AG04450 (cell line): ENCODE data around the gene SUCLG2. TPM values are rescaled to one million over a fixed set of nuclear protein-coding genes. Genes with fewer than 3 reads are reported as not detected.

Experiments used
- CTCF ChIA-PET: fragments of 300-600, 350-600 bp; formaldehyde crosslinking; extraction: SDS; loops from one replicate; lab custom pipeline; 2022; ENCODE audit warnings: antibody characterized with exemption, inconsistent platforms; lab: Charles Lee
- POLR2A ChIA-PET: fragments of 350-600 bp; formaldehyde crosslinking; extraction: SDS; loops from one replicate; lab custom pipeline; 2021; ENCODE audit warnings: antibody characterized with exemption, inconsistent platforms; lab: Yijun Ruan, JAX
- DNase-seq: peaks from one replicate; pipeline ENCODE4 v3.0.0-alpha.2; 2011; ENCODE audit warnings: low read depth, low spot score
- H3K27ac ChIP-seq: one replicate; pipeline ENCODE4 v1.5.1; 2012; ENCODE audit warnings: low read depth, low read length, control low read depth
- H3K27me3 ChIP-seq: one replicate; pipeline ENCODE4 v1.6.0; 2012; ENCODE audit warnings: low read length; ENCODE audit not compliant: control insufficient read depth, insufficient read depth
- H3K4me3 ChIP-seq: 2 replicates; pipeline ENCODE4 v1.5.1; 2011; ENCODE audit warnings: mild to moderate bottlenecking, low read depth, low read length, control low read depth
- H3K9me3 ChIP-seq: 2 replicates; pipeline ENCODE4 v1.5.1; 2012; ENCODE audit warnings: low read length; ENCODE audit not compliant: control insufficient read depth, insufficient read depth
- polyA plus RNA-seq: library from polyadenylated mRNA; depleted of rRNA; stranded (reverse); fragments of >200 nt; gene quantifications from 2 replicates; pipeline ENCODE4 v1.2.3, GENCODE V29; 2011
- TF ChIP-seq, protein P1 (sequence below): IDR thresholded peaks from 2 replicates; pipeline ENCODE4 v1.5.1; 2011; ENCODE audit warnings: low read depth, low read length, control low read depth, inconsistent platforms

The SUCLG2 gene
- polyA plus RNA-seq, 1 experiment, result 54.2 TPM

DNA sequence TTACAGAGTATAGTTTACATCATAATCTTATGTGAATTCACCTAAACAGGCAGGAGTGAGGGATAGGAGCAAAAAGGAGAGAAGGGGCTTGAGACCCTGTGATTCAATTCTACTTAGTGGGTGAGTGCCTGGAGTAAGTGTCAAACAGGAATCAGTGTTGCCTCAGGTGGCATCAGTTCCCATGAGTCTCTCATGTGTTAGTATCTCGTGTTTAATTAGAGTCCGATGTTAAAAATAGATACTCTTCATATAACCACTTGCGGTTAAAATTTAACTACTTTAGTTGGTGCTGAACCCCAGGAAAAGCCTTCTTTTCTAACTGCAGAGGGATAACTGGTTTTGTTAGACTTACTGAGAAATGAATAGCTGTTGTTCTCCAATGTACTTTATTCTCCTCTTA is 251.5 kb downstream of the SUCLG2 start:
- TF ChIP-seq, protein P1, sequence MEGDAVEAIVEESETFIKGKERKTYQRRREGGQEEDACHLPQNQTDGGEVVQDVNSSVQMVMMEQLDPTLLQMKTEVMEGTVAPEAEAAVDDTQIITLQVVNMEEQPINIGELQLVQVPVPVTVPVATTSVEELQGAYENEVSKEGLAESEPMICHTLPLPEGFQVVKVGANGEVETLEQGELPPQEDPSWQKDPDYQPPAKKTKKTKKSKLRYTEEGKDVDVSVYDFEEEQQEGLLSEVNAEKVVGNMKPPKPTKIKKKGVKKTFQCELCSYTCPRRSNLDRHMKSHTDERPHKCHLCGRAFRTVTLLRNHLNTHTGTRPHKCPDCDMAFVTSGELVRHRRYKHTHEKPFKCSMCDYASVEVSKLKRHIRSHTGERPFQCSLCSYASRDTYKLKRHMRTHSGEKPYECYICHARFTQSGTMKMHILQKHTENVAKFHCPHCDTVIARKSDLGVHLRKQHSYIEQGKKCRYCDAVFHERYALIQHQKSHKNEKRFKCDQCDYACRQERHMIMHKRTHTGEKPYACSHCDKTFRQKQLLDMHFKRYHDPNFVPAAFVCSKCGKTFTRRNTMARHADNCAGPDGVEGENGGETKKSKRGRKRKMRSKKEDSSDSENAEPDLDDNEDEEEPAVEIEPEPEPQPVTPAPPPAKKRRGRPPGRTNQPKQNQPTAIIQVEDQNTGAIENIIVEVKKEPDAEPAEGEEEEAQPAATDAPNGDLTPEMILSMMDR, result no peak
- DNase-seq, result no peak
- H3K27me3 ChIP-seq, result no peaks in the 10 kb centered on the region
- H3K27ac ChIP-seq, result no peak overlapping the region
- no peak overlapping the region for H3K4me3 ChIP-seq
- POLR2A ChIA-PET, result no interaction called here
- no peaks in the 10 kb centered on the region for H3K9me3 ChIP-seq
- CTCF ChIA-PET, result no interaction called here

- H3K9me3 ChIP-seq, result no peaks in the 10 kb centered on the region
- H3K27ac ChIP-seq, result no peak overlapping the region
- POLR2A ChIA-PET, result interaction anchor here (0.7 kb wide), 1 partner anchor 16 kb away, joined by 7 read pairs; no protein-coding TSS in a partner anchor
- DNase-seq, result no peak
- H3K4me3 ChIP-seq, result no peak overlapping the region
- H3K27me3 ChIP-seq, result no peaks in the 10 kb centered on the region
- CTCF ChIA-PET, result interaction anchor here (0.7 kb wide), 1 partner anchor 77 kb away, joined by 5 read pairs; no protein-coding TSS in a partner anchor
- TF ChIP-seq, protein P1, result no peak
These were observed 252.5 kb downstream of the SUCLG2 start for GRCh38 chr3:67401921-67402320.

GRCh38 chr3:67400476-67400875 is 253.9 kb downstream of the SUCLG2 start:
- Histone ChIP-seq H3K27ac (no peak overlapping the region), H3K4me3 (no peak overlapping the region), H3K27me3 (no peaks in the 10 kb centered on the region), H3K9me3 (no peaks in the 10 kb centered on the region)
- DNase-seq, result no peak
- TF ChIP-seq, protein P1, result no peak
- CTCF ChIA-PET, result interaction anchor here (1.8 kb wide), 1 partner anchor 205 kb away, joined by 6 read pairs; no protein-coding TSS in a partner anchor
- POLR2A ChIA-PET, result interaction anchor here (0.7 kb wide), 1 partner anchor 1554 kb away, joined by 3 read pairs; no protein-coding TSS in a partner anchor

GRCh38 chr3:67389176-67389575 is 265.2 kb downstream of the SUCLG2 start:
- Histone ChIP-seq H3K9me3 (no peaks in the 10 kb centered on the region), H3K27me3 (no peaks in the 10 kb centered on the region), H3K4me3 (no peak overlapping the region), H3K27ac (no peak overlapping the region)
- TF ChIP-seq, protein P1, result no peak
- ChIA-PET CTCF (interaction anchor here (0.7 to 1.1 kb wide), 3 partner anchors 32 to 1487 kb away, joined by 3 read pairs; no protein-coding TSS in a partner anchor), POLR2A (no interaction called here)
- DNase-seq, result no peak

DNA sequence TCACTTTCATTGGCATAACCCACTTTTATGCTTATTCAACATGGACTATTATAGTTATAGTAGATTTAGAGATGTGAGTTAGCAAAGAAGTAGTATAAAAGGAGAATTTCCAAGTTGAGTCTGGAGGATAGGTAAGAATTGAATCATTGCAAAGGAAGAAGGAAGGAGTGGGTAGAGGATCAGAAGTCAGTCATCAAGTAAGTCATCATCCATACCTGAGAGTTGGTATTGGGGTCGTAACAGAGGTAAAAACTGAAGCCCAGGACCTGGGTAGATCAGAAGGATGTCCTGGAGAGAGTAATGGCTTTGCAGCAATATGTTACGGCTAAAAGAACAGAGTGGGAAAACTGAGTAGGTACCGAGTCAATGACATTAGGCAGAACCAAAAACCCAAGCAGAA is 265.7 kb downstream of the SUCLG2 start:
- no peak for DNase-seq
- POLR2A ChIA-PET, result no interaction called here
- no peaks in the 10 kb centered on the region for H3K9me3 ChIP-seq
- H3K27ac ChIP-seq, result no peak overlapping the region
- CTCF ChIA-PET, result interaction anchor here (1.0 kb wide), 1 partner anchor 31 kb away, joined by 3 read pairs; no protein-coding TSS in a partner anchor
- H3K27me3 ChIP-seq, result no peaks in the 10 kb centered on the region
- H3K4me3 ChIP-seq, result no peak overlapping the region
- TF ChIP-seq, protein P1, result no peak
